Activated CD8-positive, alpha-beta memory T cell treated with anti-CD3 and anti-CD28 coated beads, Interleukin-2, amount 50 U/mL, for 24 hours (primary cell): ENCODE results near the gene SLC11A2.
"Not testable (repeated sequence)": the region's sequence is repeated elsewhere in the genome, so short reads cannot be mapped to it uniquely, and the experiment has no call there.

ENCODE experiments used
- DNase-seq: peaks from one replicate; pipeline ENCODE4 v3.0.0-alpha.2; 2020; ENCODE audit errors: extremely low read depth

SLC11A2 gene

DNA sequence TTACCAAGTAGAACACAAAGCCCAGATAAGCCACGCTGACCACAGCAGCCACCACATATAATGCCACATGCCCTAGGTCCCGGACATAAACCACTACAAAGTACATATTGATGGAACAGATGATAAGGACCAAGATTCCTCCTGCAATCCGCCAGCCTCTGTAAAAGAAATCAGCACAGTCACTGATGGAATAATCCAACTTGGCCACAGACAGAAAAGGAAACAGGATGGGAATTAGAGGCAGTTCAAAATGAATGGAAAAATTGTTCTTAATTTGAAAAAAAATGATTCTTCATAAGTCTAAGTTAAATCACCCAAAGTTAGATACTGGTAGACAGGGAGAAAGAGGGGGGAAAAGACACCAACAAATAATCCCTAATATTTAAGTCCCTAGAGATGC, 35.4 kb downstream of the SLC11A2 start:
- DNase-seq: no peak

GRCh38 chr12:50990147-50990727, 35.9 kb downstream of the SLC11A2 start:
- DNase-seq: no peak

- no peak for DNase-seq
Measured at GRCh38 chr12:50988871-50989270, 37.3 kb downstream of the SLC11A2 start.

GRCh38 chr12:50988051-50988450, 38.1 kb downstream of the SLC11A2 start:
- DNase-seq: no peak

GRCh38 chr12:50986966-50987737, 39.0 kb downstream of the SLC11A2 start:
- no peak for DNase-seq

DNA sequence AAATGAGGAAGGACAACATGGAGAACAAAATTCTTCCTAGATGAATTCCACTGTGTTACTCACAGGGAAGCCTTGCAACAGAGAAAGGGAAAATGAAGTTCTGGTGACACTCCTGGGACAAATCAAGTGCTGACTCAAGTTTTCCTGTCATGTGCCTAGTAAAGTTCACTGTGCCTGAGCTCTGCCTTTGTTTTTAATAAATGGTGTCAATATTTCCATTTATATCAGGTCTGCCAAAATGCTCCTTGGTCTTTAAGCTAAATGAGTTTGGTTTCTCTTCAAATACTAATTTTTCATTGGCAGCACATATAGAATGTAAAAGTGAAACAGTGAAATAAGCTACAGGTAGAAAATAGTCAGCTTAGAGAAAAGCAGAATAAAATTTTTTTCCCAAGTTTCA, 40.9 kb downstream of the SLC11A2 start:
- DNase-seq: no peak

DNA sequence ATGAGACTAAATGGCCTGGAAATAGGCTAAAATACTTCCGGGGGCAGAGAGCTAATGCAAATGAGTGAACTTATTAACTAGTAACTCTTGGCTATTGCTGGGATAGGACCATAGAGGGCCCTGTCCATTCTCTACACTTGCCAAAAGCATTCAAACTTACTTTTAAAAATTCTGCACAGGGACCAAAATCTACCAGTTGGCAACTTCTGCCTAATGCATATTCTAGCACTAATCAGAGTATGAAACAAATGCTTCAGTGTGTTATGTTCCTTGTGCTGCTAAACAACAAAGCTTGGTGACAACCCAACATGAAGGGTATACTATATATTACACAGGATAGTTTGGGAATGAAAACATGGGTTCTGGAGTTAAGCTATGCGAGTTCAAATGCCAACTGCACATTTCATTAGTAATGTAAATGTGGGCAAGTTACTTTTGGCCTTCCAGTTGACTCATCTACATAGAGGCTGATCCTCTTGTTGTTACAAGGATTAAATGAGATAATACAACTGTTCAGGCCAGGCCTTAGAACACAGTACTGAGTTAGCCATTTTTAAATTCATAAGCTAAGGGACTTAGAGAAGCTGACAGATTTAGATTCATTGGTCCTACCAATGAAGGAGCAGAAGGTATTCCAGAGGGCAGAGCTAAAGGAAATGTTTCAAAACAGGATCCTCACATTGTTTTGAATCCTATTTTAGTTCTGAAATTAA, 41.4 kb downstream of the SLC11A2 start:
- no peak for DNase-seq

DNA sequence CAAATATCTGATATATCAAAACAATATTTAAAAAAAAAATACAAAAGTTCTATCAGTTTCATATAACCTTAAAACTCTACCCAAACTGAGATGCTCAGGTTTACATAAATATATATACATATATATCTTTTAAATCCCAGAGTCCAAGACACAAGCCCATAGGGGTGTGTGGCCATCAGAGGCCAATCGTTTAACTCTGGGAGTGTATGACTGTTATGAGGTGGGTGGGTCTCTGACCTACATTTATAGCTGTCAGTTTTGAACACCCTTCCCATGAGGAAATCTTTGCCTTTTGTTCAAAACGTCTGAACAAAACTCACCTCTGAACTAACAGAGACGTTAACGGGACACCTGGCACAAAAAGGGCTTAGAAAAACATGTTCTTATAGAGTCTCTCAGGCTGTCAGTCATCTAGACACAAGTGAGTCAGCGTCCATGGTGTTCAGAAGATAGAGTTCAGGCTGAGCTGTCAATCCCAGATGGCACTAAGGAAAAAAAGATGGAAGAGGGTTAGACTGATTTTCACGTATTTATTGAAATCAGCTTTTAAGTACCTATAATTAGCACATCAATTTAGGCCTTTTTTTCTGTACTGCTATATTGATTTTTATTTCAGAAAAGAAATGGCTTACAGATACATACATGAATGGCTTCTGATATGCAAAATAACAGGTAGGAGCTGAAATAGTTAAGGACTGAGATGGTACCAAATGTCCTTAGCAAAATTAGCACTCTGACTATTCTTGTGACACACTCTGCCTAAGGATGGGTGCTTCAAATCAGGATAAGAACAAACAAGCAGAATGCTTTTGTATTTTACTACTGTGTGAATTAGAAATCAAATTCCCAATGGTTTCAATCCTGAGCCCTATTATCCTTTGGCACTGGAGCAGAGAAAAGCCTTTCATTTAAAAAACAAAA, 44.6 kb downstream of the SLC11A2 start:
- no peak for DNase-seq

DNA sequence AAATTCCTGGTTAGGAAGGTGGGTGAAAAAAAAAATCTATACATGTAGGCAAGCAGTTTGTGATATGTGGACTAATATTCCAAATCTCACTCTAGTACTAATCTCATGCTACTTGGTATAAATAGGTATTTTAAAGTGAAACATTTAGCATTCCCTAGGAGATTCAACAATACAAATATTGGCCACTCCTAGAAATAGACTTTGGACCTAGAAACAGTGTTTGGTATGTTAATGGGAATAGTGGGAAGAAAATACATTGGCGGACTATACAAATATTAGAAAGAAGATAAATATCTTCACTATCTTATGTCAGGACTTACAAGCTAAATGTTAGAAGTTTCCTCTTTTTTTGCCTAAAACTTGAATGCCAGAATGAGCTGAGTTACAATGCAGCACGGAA, 45.6 kb downstream of the SLC11A2 start:
- DNase-seq: no peak

DNA sequence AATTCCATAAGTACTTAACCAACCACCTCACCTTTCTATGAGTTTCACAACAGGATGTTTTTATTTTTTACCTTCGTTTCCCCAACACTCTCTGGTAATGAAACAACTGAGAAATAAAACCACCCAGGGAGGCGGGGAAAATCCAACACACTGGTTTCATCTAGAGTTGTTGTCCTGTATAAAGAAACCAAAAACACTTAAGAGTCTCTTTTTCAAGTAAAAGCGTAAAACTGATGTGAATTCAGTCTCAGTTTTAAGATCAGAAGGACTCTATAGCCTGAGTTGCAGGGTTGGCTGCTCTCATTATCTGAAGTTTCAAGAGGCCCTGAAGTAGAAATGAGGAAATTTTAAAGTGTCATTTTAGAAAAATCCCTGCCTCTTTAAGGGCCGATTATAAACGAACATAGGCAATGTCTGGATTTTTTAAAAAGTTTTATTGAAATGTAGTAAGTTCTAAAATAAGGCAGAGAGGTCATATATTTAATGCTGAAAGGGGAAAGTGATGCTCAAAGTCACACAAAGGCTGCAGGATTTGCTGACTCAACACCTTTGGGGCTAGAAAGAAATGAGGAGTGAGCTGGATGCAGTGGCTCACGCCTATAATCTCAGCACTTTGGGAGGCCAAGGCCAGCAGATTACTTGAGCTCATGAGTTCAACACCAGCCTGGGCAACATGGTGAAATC, 46.7 kb downstream of the SLC11A2 start:
- no peak for DNase-seq

- DNase-seq: no peak
Measured at GRCh38 chr12:50971946-50972345, 54.2 kb downstream of the SLC11A2 start.

DNA sequence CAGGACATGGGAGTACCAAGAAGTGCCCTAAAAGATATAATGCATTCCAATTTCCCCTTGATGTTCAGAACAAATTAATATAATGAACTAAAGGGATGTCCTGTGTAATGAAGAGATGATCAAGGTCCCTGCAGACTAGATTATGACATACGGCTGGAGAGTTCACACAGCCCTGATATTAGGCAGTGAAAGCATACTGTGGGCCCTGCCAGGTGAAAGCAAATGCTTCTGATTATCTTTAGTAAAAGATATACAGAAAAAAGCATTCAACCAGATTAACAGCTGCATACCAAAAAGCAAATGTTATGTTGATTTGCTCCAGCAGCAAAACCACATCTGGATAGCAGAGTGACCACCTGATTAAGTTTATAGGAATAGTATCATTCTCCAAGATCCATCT, 61.8 kb downstream of the SLC11A2 start:
- no peak for DNase-seq

- DNase-seq: no peak
Measured at GRCh38 chr12:50961708-50962107, 64.5 kb downstream of the SLC11A2 start.

GRCh38 chr12:50960130-50960529, 66.1 kb downstream of the SLC11A2 start:
- no peak for DNase-seq

- DNase-seq: no peak
Measured at GRCh38 chr12:50955697-50956096, 70.5 kb downstream of the SLC11A2 start.

DNA sequence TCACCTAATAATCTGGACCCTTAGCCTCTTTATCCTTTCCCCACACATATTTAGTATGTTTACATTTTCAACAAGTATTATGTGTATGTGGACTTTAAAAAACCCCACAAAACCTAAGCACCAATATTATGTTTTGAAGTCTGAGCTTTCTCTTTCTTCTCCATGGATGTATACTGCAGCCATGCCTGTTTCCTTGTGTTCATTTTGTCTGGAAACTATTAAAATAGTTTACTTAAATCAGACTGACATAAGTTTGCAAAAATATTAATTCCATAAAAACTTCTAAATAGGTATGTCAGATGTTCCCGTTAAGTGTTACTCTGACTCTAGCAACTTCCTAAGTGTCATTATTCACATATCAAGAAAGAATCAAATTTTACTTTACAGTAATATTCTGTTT, 70.9 kb downstream of the SLC11A2 start:
- DNase-seq: no peak

DNA sequence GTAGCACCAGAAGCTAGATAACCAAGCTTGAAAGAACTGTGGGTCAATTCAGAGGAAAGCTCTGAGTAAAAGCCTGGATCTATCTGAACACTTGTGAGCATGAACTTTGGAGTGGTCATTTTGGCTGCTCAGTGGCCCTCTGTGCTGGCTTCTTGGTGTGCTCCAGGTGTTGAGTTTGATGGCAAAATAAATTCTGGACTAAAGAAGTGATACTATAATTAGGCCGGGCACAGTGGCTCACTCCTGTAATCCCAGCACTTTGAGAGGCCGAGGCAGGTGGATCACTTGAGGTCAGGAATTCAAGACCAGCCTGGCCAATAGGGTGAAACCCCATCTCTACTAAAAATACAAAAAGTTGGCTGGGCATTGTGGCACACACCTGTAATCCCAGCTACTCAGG, 71.4 kb downstream of the SLC11A2 start:
- not testable (repeated sequence) for DNase-seq

DNA sequence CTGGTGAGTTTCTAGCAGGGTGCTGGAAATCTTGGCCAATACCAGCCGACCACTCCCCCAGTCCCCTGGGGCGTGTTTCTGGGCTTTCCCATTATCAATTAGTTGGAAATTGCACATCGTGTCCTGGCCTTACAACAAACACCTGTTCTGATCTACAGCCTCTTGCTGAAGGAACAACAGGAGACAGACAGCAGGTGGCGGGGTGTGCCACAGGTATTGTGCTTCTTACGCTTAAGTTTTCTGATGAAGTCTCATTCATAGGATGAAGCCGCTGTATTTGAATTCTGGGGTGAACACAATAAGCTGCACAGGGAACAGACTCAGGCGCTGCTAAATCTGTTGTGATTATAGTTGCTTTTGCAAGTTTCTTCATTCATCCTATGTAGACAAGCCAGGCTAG, 73.1 kb downstream of the SLC11A2 start:
- DNase-seq: no peak

DNA sequence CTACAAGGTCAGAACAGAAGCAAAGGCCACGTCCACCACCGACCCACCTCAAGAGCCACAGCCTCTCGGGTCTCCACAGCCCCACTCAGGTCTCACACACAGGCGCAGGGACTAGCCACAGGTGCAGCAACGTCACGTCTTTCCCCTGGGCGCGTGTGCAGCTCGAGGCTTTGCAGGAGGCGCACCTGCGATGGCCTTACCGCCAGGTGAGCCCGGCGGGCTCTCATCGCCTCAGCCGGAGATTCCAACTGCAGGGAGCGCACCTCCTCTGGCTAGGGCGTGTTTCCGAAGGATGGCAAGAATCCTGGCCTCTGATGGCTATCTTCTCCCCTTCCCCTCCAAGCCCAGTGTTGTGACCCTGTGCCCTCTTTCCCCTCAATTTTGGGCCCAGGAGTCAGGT, 73.7 kb downstream of the SLC11A2 start, which contains the start of gene HIGD1C:
HIGD1C (plus strand) TSS at position 35 of the 400 bp plus-strand sequence. CDS start 1,455 bp downstream, outside the sequence.
- DNase-seq: no peak

GRCh38 chr12:50951112-50951511, 75.1 kb downstream of the SLC11A2 start:
- DNase-seq: no peak

DNA sequence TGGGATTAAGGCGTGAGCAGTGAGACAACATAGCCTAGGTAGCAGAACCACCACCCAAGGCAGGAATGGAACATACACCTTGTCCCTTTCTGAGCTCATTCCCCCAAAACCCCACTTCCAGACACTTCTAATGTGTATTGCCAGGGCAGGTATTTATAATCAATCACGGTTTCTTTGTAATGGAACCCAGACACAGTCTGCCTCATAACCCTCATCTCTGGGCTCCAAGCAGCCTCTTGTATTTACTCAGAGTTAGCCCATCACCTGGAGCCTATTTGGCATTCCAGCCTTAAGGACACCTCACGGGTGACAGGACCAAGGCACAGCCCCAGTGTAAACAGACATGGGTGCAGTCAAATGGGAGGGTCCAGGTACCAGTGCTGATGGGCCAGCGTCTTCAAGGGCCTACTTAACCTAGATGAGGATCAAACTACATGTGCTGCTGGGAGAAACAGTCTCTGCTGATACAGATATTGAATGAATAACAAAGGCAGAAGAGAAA, 76.3 kb downstream of the SLC11A2 start:
- DNase-seq: no peak
